ENCODE measurements around the gene SLC16A8.

Gene SLC16A8

DNA sequence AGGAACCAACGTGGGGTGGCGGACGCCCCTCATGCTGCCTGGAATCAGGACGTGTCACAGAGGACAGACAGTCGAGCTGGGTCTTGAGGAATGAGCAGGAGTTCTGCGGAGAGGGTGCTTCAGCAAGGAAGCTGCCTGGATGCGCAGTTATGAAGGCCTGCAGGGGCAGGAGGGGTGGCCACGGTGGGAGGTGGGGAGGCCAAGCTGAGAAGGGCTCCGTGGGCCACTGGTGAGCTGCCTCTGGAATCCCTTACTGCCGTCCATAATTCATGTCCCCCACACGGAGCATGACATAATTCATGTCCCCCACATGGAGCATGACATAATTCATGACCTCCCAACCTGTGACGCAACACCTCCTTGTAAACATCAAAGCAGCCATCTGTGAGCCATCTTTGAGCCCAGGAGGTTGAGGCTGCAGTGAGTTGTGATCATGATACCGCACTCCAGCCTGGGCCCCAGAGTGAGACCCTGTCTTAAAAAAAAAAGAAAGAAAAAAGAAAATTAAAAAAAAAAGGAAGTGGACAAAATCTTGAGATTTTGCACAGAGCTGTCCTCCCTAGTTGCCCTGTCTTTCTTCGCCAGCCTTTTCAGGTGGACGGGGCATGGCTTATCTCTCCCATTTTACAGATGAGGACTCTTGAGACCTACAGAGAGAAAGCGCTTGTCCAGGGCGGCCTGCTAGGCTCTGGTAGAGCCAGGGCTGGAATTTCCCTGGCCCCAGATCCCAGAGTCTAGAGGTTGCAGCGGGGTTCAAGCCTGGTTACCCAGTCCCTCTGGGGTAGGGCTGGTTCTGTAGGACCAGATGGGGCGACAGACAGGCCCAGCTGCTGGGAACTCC is 51.1 kb downstream of the SLC16A8 start:
- H3K9me3 ChIP-seq (ENCODE audit: control insufficient read depth, insufficient read depth, low read depth, low read length), result no peaks in the 10 kb centered on the region
- POLR2A ChIA-PET, result no interaction called here
- H3K4me1 ChIP-seq (ENCODE audit: control insufficient read depth, insufficient read depth, low read length), result no peaks in the 10 kb centered on the region
- H3K36me3 ChIP-seq (ENCODE audit: control insufficient read depth in 2 of 2, insufficient read depth in 1 of 2, low read length in 2 of 2), result no peaks in the 10 kb centered on the region
- CTCF ChIA-PET, result interaction anchor here (0.5 to 4.0 kb wide), 3 partner anchors 20 to 451 kb away, joined by 3 to 19 read pairs (median 4); no protein-coding TSS in a partner anchor
- H3K4me3 ChIP-seq (ENCODE audit: low read depth, low read length), result no peak overlapping the region
- H3K27ac ChIP-seq (ENCODE audit: extremely low read depth, low read depth, low read length), result no peak overlapping the region
- peak; percentile 64 for TF ChIP-seq KLF8 (tag by site-specific recombination; IDR thresholded peaks at IDR 0.05)
- TF ChIP-seq ZNF449 (tag by site-specific recombination; IDR thresholded peaks at IDR 0.05), result no peak
- TF ChIP-seq ZNF324 (tag by site-specific recombination; IDR thresholded peaks at IDR 0.05), result peak; percentile 96
- TF ChIP-seq ZNF518A (tag by site-specific recombination; conservative IDR thresholded peaks at IDR 0.05; ENCODE audit: low read depth), result peak; percentile 56
- peak; percentile 48; the same call in 1 of the 2 replicates for TF ChIP-seq ZNF121 (tag by site-specific recombination; IDR thresholded peaks at IDR 0.05)
- TF ChIP-seq, protein P1, sequence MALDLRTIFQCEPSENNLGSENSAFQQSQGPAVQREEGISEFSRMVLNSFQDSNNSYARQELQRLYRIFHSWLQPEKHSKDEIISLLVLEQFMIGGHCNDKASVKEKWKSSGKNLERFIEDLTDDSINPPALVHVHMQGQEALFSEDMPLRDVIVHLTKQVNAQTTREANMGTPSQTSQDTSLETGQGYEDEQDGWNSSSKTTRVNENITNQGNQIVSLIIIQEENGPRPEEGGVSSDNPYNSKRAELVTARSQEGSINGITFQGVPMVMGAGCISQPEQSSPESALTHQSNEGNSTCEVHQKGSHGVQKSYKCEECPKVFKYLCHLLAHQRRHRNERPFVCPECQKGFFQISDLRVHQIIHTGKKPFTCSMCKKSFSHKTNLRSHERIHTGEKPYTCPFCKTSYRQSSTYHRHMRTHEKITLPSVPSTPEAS (tag by site-specific recombination; IDR thresholded peaks at IDR 0.05), result no peak
- TF ChIP-seq MYNN (tag by site-specific recombination; IDR thresholded peaks at IDR 0.05; ENCODE audit: borderline replicate concordance), result no peak
- no peak for TF ChIP-seq HOXC10 (CRISPR knock-in tag; IDR thresholded peaks at IDR 0.05)
- no peak for TF ChIP-seq ZNF404 (tag by site-specific recombination; IDR thresholded peaks at IDR 0.05)
- TF ChIP-seq ZBTB21 (tag by site-specific recombination; IDR thresholded peaks at IDR 0.05), result peak; percentile 96
- no peak for TF ChIP-seq ZNF350 (tag by site-specific recombination; IDR thresholded peaks at IDR 0.05)
- no peak for TF ChIP-seq ZNF791 (tag by site-specific recombination; IDR thresholded peaks at IDR 0.05)
- no peak for TF ChIP-seq ZNF354C (tag by site-specific recombination; IDR thresholded peaks at IDR 0.05; ENCODE audit: borderline replicate concordance, low read depth)
- no peak for TF ChIP-seq ZNF501 (tag by site-specific recombination; IDR thresholded peaks at IDR 0.05)
- TF ChIP-seq PRDM1 (tag by site-specific recombination; IDR thresholded peaks at IDR 0.05), result no peak
- TF ChIP-seq ZNF677 (tag by site-specific recombination; IDR thresholded peaks at IDR 0.05), result no peak
- TF ChIP-seq, protein P2, sequence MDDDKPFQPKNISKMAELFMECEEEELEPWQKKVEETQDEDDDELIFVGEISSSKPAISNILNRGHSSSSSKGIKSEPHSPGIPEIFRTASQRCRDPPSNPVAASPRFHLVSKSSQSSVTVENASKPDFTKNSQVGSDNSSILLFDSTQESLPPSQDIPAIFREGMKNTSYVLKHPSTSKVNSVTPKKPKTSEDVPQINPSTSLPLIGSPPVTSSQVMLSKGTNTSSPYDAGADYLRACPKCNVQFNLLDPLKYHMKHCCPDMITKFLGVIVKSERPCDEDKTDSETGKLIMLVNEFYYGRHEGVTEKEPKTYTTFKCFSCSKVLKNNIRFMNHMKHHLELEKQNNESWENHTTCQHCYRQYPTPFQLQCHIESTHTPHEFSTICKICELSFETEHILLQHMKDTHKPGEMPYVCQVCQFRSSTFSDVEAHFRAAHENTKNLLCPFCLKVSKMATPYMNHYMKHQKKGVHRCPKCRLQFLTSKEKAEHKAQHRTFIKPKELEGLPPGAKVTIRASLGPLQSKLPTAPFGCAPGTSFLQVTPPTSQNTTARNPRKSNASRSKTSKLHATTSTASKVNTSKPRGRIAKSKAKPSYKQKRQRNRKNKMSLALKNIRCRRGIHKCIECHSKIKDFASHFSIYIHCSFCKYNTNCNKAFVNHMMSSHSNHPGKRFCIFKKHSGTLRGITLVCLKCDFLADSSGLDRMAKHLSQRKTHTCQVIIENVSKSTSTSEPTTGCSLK (tag by site-specific recombination; IDR thresholded peaks at IDR 0.05), result no peak
- no peak for TF ChIP-seq ZNF521 (tag by site-specific recombination; IDR thresholded peaks at IDR 0.05)
- no peak for TF ChIP-seq ZNF549 (tag by site-specific recombination; IDR thresholded peaks at IDR 0.05)
- TF ChIP-seq ZNF488 (tag by site-specific recombination; IDR thresholded peaks at IDR 0.05), result peak; percentile 82; the same call in 1 of the 2 replicates
- TF ChIP-seq SETDB1 (IDR thresholded peaks at IDR 0.05; ENCODE audit: insufficient read length, low read length), result no peak
- TF ChIP-seq ZNF837 (tag by site-specific recombination; IDR thresholded peaks at IDR 0.05), result no peak
- no peak for TF ChIP-seq ZNF426 (tag by site-specific recombination; IDR thresholded peaks at IDR 0.05)
- TF ChIP-seq, protein P3, sequence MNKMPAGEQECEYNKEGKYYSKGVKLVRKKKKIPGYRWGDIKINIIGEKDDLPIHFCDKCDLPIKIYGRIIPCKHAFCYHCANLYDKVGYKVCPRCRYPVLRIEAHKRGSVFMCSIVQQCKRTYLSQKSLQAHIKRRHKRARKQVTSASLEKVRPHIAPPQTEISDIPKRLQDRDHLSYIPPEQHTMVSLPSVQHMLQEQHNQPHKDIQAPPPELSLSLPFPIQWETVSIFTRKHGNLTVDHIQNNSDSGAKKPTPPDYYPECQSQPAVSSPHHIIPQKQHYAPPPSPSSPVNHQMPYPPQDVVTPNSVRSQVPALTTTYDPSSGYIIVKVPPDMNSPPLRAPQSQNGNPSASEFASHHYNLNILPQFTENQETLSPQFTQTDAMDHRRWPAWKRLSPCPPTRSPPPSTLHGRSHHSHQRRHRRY (tag by site-specific recombination; IDR thresholded peaks at IDR 0.05), result no peak
- TF ChIP-seq GFI1B (tag by site-specific recombination; IDR thresholded peaks at IDR 0.05), result no peak
- TF ChIP-seq REPIN1 (tag by site-specific recombination; IDR thresholded peaks at IDR 0.05; ENCODE audit: low read depth), result no peak

All from HEK293 (cell line).